Measurements from ENCODE around the gene PTGFRN.

PTGFRN gene

DNA sequence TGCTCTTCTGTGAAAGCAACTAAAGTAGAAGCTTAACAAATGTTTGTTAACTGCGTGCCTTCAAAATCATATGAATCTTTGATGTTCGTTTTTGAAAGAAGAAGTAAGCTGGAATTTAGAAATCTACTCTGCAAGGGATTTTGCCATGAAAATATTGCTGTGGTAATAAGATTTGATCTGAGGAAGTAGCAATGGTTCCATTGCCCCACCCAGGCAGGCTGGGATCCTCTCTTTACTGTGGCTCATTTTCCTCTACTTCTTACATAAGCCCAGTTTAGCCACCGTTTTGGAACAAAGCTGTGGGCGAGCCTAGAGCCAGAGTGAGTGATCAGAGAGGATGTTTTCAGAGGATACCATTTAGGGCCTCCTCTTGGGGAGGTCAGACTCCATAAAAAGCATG is 20.3 kb upstream of the PTGFRN start:
- DNase-seq = no peak

DNA sequence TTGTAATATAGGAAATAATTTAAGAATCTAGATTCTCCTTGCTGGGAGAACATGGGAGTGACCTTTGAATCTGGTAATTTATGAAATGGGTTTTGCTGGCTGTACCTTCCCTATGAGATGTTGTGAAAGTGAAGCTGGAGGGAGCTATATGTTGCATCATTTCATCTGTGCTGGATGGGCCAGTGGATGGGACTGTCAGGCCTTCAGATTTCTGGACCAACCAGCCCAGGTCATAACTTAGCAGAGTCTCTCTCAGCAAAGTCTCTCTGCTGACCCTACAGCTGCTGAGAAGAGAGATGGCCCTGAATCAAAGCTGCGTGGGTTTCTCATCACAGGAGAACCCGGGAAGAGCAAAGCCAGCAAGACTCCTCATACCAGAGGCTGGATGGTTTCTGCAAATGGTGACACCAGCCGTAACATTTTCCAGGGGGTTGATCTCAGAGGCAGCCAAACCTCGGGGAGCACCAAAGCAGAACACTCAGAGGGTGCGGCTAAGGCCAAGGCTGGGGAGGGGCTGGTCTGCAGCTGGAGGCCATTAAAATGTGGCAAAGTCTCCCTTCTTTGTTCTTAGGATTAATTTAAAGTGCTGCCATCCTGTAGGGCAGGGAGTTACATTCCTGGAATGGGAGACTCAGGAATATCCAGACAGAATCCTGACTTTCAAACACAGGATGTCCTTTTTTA is 18.2 kb upstream of the PTGFRN start:
- DNase-seq = no peak

DNA sequence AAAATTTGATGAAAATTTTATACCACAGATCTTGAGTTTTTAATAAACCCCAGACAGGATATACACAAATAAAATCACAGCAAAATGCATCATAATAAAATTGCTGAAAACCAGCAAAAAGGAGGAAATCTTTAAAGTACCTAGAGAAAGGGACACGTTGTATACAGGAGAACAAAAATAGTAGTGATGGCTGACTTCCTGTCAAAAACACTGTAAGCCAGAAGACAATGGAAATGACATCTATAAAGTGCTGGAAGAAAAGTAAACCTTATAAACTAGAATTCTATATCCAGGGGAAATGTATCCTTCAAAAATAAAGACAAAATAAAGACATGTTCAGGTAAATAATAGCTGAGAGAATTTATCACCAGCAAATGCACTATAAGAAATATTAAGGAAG is 14.6 kb upstream of the PTGFRN start:
- DNase-seq = no peak

DNA sequence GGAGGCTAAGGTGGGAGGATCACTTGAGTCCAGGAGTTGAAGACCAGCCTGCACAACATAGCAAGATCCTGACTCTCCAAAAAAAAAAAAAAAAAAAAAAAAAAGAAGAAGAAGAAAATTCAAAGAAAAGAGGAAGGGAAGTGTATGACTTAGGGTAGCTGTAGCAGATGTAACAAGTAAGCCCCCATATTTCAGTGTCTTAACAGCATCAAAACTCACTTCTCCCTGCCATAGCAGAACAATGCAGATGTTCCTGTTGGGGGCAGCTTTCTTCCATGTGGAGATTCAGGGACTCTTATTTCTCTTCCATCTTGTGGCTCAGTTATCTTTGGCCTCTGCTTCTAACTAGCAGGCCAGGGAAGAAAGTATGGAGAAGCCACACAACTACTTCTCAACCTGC is 10.2 kb upstream of the PTGFRN start:
- DNase-seq = no peak

GRCh38 chr1:116900471-116901365 is 9.0 kb upstream of the PTGFRN start:
- DNase-seq = peak; percentile 4

- DNase-seq = no peak
Observed at GRCh38 chr1:116902027-116902426, 7.7 kb upstream of the PTGFRN start.

DNA sequence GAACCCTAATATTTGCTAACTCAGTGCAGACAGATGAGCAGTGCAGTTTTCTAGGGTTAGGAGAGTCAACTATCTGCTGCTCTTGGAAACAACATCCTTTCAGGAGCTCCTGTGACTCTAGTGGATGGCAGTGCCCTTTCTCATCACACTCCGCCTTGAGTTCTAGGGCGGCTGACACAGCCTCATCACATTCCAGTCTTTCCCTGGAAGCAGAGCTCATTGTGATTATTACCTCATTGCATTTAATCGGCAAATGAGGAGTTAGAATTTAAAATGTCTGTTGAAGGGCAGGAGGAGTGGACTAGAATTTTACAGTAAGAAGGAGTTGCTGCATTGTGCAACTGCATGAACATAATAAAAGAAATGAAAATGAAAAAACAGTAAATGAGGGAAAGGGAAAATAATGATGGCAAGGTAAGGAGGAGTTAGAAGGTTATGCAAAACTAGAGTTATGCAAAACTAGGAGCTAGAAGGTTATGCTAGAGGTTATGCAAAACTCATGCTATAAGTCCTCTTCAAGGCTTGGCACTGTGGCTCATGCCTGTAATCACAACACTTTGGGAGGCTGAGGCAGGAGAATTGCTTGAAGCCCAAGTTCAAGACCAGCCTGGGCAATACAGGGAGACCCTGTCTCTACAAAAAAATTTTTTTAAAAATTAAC is 6.9 kb upstream of the PTGFRN start:
- DNase-seq = no peak

DNA sequence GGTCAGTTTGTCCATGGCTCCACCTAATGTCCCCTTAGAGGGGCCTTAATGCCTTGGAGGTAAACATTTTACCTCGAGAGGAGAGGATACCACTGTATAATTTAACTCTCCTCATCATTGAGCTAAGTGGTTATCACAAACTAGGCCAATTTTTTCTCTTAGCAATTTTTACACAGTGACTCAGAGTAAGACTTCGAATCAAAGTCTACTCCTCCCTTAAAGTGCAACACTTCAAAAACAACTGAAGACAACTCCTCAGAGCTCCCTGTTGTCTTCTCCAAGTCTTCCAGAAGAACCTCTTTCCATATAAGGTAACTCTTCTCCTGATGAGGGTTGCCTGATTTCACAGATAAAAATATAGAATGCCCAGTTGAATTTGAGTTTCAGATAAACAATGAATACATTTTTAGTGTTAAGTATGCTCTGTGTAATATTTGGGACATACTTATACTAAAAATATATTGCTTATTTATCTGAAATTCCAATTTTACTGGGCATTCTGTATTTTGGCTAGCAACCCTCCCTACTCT is 4.9 kb upstream of the PTGFRN start:
- no peak for DNase-seq

DNA sequence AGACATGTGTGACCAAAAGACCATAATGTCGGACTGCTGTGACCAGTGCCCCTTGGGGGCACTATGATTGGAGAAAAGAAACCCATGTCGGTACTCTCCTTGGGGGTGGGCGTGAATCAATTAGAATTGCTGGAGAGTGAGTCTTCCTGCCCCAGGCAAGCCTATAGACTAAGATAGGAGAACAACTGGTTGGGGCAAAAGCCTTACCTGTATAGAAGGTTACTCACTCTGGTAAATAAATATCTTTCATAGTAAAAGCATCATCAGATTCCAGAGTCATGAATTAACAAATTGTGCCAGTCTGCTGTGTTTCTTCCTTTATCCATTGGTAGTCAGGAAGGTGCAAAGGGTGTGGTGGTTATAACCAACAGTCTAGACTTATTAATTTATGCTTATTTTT is 2.9 kb upstream of the PTGFRN start:
- DNase-seq = no peak

GRCh38 chr1:116907351-116907750 is 2.4 kb upstream of the PTGFRN start:
- DNase-seq = no peak

GRCh38 chr1:116908266-116908665 is 1.4 kb upstream of the PTGFRN start:
- DNase-seq = no peak

DNA sequence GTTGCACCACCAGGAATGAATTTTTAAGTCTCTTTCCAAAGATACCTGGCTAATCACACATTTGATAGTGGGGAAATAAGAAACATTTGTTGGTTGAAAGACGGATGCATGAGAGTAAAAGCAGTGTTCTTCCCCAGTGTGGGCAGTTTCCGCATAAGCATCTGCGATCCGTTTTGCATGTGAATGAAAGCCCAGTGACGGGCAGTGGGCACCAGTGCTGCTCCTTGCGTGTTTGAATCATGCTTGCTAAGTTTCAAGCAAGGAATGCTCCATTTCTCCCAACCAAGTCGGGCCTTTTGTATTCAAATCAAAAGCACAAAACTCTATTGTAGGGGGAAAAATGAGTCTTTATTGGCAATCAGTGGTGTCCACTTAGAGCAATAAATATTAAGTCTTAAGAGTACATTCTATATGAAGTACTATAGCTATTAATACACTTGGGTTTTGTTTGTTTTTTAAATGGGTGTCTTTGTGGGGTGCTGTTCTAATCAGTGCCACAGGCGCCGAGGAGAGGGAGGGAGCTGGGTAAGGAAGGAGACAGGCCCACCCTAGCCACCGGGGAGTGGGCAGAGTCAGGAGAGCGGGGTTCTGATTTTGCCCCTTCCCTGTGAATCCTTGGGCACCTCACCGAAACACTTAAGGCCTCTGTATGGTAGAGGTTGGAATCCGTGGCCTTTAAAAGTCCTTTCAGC is 750 bp upstream of the PTGFRN start:
- no peak for DNase-seq

DNA sequence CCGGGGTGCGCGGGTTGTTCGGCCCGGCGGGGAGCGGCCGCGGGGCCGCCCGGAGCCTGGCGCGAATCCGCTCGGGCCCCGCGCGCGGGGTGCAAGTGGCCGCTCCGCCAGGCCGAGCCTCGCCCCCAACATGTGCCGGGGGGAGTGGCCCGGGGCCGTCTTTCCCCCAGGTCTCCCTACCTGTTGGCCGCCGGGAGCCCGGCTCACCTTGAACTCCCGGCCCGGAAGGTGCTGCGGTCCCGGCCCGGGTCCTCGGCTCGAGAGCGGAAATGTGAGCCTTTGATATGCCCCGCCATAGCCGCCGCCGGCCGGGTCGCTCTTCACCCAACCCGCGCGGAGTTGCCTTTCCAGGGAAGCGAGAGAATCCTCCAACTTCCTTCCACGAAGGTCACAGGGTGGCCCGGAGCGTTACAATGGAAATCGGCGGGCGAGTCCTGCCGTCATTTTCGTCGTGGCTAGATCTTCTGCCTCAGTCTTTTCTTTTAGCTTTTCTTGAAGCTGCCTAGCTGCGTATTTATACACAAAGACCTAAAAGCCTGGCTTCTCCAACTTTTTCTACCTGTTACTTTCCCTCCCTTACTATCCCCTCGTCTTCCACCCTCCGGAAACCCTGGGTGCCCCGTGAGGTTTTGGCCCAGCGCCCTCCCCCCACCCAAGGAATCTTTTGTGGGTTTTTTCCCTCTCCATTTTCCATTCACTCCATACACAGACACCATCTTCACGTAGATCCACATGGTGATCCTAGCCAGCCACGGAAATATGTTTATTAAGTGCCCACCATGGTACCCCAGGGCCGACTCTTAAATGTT is 867 bp downstream of the PTGFRN start:
- peak; percentile 64 for DNase-seq

DNA sequence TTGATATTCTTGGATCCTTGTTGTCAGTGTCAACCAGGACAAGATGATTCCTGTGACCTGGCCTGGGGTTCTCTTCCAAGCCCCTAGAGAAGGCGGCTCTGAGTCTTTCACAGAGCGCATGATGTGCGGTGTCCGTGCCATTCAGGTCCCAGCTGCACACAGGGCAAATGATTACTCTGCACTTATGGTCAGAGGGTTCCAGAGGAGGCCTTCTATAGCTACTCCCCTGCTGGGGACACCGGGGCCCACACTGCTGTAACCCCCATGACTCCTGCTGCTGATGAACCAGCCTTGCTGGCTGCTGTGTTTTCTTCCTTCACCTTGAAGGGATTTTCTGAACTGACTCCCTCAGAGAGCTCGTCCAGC is 1.5 kb downstream of the PTGFRN start:
- DNase-seq = peak; percentile 44

DNA sequence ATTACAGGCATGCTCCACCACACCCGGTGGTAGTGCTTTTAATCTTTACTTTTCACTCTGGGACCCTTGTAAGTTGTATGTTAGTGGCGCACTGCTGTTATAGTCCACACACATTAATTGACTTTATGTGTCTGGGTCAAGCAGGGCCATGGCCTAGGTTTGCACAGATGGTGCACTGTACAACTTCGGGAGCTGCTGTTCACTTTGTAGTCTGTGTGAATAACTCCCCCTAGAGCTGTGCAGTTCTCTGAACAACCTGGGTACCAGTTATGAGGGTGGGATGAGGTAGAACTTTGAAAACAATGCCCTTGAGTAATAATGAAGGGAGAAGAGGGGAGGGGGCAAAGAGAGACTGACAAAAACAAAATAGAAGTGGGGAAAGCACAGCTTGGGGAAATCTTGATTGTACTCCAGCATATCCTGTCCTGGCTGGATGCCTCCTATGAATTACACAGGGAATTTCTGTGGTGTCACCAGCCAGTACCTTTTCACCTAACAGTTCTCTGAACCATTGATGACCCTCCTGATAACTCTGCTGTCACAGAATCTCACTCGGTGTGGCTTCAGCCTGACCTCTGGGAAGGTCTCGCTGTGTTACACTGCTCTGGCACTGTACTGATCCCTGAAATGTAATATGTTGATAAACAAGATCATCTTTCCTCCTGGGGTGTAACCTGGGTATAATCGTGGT is 2.2 kb downstream of the PTGFRN start:
- DNase-seq = peak; percentile 41

DNA sequence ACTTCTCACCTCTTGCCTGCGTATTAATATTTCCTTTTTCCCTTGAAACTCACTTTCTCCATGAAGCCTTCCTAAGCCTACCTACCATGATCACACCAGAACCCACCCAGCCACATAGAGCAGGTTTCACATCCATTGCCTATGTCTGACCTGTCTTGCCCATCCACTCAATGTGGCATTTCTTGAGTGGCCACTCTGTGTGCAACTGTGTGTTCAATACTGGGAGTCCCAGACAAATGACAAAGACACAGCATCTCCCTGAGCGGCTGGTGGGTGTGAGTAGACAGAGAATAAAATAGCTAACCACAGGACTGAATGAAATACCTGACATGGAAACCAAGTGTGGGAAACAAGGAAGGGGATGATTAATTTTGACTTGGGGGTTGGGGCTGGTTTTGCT is 3.1 kb downstream of the PTGFRN start:
- DNase-seq = no peak

GRCh38 chr1:116913941-116914340 is 4.2 kb downstream of the PTGFRN start:
- no peak for DNase-seq

DNA sequence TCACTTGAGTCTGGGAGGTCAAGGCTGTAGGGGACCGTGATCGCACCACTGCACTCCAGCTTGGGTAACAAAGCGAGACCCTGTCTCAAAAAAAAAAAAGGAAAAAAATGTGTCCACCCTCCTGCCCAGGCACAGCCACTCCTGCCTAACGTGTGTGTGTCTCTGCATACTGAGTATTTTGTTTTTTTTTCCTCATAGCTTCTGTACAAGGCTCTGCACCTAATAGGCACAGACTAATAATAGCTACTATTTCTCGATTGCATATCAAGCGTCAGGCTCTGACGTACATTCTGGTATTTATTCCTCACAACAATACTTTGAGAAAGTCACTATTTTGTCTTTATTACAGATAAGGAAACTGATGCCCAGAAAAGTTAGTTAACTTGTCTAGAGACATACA is 5.0 kb downstream of the PTGFRN start:
- DNase-seq = no peak

GRCh38 chr1:116915086-116915661 is 5.5 kb downstream of the PTGFRN start:
- peak; percentile 39 for DNase-seq

GRCh38 chr1:116916002-116916401 is 6.3 kb downstream of the PTGFRN start:
- no peak for DNase-seq

All from NCI-H69 (cell line).